ENCODE results near the gene NRDC. TPM values are rescaled to one million over a fixed set of nuclear protein-coding genes. Genes with fewer than 3 reads are reported as not detected.
"Not testable (repeated sequence)": the region's sequence is repeated elsewhere in the genome, so short reads cannot be mapped to it uniquely, and the experiment has no call there.

Gene NRDC
- total RNA-seq, 1 donor from 2014 or later, result 177 TPM

DNA sequence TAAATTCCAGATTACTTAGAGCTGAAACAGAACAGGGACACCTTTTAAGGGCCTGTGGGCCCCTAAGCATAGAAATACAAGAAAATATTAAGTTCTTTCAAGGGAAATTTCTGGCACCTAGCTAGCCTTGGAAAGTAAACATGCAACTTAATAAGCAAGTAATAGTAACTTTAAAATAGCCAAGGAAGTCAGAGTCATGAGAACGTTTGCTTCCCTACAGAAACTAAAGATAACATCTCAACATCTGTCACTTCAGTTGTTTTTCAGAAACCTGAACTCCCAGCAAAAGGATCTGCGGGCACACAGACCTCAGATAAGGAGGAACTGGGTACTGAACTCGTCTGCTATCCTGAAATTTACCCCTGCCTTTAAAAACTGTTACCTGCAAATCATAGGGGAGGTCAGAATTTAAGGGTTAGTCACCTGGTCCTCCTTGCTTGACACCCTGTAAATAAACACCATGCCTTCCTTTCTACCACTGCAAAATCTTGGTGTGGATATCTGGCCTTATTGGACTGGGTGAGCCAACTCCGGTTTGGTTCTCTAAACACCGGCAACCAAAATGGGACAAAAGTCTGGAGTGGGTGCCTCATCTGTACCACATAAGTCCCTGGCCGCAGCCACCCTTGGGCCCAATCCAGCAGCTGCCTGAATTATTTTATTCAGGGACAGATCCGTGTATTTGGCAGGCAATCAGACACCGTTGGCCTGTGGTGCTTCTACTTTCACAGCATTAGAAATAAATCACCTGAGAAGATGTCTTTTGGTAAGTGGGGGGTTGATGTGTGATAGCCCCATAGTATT lies 27.9 kb downstream of the NRDC start:
- Mint-ChIP-seq H3K27ac (no peak overlapping the region), H3K4me1 (ENCODE audit: low read depth) (peaks cover 18% of the 10 kb centered on the region), H3K36me3 (ENCODE audit: low read depth) (peaks cover 26% of the 10 kb centered on the region), H3K4me3 (no peak overlapping the region), H3K9me3 (no peaks in the 10 kb centered on the region), H3K27me3 (ENCODE audit: insufficient read depth) (no peaks in the 10 kb centered on the region)
- no peak for DNase-seq (ENCODE audit: low spot score)
- intact Hi-C loops (cut with micrococcal nuclease), result no loop called here

DNA sequence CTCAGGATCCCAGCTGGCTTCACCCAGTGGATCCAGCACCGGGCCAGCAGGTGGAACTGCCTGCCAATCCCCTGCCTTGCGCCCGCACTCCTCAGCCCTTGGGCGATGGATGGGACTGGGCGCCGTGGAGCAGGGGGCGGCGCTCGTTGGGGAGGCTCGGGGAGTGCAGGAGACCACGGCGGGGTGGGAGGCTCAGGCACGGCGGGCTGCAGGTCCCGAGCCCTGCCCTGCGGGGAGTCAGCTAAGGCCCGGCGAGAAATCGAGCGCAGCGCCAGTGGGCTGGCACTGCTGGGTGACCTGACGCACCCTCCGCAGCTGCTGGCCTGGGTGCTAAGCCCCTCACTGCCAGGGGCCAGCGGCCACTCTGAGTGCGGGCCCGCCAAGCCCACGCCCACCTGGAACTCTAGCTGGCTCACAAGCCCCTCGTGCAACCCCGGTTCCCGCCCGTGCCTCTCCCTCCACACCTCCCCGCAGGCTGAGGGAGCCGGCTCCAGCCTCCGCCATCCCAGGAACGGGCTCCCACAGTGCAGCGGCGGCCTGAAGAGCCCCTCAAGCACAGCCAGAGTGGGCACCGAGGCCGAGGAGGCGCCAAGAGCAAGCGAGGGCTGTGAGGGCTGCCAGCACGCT lies 31.1 kb downstream of the NRDC start:
- Mint-ChIP-seq H3K4me3 (no peak overlapping the region), H3K36me3 (ENCODE audit: low read depth) (peaks cover 15% of the 10 kb centered on the region), H3K9me3 (no peaks in the 10 kb centered on the region), H3K4me1 (ENCODE audit: low read depth) (peaks cover 34% of the 10 kb centered on the region), H3K27me3 (ENCODE audit: insufficient read depth) (no peaks in the 10 kb centered on the region), H3K27ac (no peak overlapping the region)
- intact Hi-C loops (cut with micrococcal nuclease), result no loop called here
- DNase-seq (ENCODE audit: low spot score), result no peak

DNA sequence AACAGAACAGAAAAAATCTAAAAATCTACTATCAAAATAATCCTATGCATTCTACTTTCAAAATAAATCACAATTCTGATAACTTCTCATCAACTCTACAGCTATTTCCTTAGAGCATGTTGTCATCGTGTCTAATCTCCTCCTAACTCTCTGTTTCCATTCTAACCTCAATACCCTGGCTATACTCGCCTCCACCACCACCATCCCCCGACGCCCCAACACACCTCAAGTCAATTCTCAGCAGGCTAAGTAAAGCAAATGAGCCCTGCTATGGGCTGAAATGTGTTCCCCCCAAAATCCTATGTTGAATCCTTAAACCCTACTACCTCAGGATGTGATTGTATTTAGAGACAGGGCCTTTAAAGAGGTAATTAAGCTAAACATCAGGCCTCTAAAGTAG lies 34.6 kb downstream of the NRDC start:
- Mint-ChIP-seq H3K27ac (peak overlapping the region; percentile 7), H3K4me3 (no peak overlapping the region), H3K9me3 (no peaks in the 10 kb centered on the region), H3K27me3 (ENCODE audit: insufficient read depth) (no peaks in the 10 kb centered on the region), H3K36me3 (ENCODE audit: low read depth) (peaks cover 25% of the 10 kb centered on the region), H3K4me1 (ENCODE audit: low read depth) (peaks cover 23% of the 10 kb centered on the region)
- intact Hi-C loops (cut with micrococcal nuclease), result no loop called here
- no peak for DNase-seq (ENCODE audit: low spot score)

DNA sequence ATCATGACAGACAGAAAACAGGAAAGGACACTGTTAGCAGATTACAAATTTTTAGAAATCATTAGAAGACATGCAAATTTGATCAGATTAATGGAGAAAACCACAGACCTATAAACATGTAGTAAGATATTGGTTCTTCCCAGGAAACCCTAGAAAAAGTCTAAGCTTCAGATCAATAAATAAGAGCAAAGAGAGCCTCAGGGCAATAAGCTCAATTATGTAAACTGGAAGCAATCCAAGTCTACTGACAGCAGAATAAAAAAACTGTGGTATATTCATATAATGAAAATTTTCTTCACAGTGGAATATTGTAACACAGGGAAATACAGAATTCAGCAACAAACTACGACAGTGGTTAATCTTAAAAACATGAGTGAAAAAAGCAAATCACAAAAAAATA lies 36.3 kb downstream of the NRDC start:
- Mint-ChIP-seq H3K36me3 (ENCODE audit: low read depth) (peaks cover 32% of the 10 kb centered on the region), H3K9me3 (no peaks in the 10 kb centered on the region), H3K4me3 (no peak overlapping the region), H3K27ac (no peak overlapping the region), H3K4me1 (ENCODE audit: low read depth) (peaks cover 23% of the 10 kb centered on the region), H3K27me3 (ENCODE audit: insufficient read depth) (no peaks in the 10 kb centered on the region)
- no peak for DNase-seq (ENCODE audit: low spot score)
- intact Hi-C loops (cut with micrococcal nuclease), result no loop called here

DNA sequence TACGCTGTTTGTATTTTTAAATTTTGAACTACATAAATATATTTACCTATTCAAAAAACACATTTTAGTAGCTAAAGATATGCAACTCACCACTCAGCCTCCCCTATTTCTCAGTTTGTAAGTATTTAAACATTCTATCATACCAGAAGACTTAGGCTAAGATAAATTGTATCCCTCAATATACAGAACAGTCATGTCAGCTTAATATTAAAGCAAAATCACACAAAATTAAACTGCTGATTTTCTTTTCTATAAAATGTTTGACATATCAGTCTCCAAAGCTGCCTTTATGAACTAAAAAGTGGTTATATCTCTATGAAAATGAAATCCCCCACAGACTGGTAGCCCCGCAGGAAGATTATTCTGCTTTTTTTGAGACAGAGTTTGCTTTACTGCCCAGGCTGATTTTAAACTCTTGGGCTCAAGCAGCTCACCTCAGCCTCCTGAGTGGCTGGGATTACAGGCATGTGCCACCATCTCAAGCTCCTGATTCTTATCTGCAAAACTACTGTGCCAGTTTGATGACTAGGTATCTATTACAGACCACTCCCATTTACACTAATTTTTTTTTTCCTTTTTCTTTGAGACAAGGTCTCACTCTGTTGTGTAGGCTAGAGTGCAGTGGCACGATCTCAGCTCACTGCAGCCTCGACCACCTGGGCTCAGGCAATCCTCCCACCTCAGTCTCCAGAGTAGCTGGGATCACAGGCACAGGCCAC lies 37.6 kb downstream of the NRDC start:
- intact Hi-C loops (cut with micrococcal nuclease), result no loop called here
- H3K4me1 Mint-ChIP-seq (ENCODE audit: low read depth), result peaks cover 23% of the 10 kb centered on the region
- peaks cover 28% of the 10 kb centered on the region for H3K36me3 Mint-ChIP-seq (ENCODE audit: low read depth)

DNA sequence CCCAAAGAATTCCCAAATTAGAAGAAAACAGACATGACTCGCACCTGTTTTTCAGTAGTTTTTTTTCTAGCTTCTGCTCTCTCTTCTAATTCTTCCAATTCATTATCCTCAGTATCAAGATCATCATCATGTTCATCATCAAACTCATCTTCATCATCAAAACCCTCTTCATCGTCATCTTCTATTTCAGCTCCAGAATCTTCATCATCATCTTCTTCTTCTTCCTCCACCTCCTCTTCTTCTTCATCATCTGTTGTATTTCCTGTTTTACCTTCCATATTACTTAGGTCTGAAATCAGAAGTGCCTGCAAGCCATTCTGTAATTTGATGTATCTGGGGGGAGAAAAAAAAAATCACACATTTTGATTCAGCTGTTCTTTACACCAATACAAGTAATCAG lies 38.3 kb downstream of the NRDC start:
- peak overlapping the region; percentile 68 for H3K27ac Mint-ChIP-seq
- peaks cover 26% of the 10 kb centered on the region for H3K36me3 Mint-ChIP-seq (ENCODE audit: low read depth)
- intact Hi-C loops (cut with micrococcal nuclease), result no loop called here

More for the DNA sequence above, 37.6 kb downstream of the NRDC start:
- H3K27me3 Mint-ChIP-seq (ENCODE audit: insufficient read depth), result no peaks in the 10 kb centered on the region
- H3K4me3 Mint-ChIP-seq, result no peak overlapping the region
- no peak overlapping the region for H3K27ac Mint-ChIP-seq
- no peaks in the 10 kb centered on the region for H3K9me3 Mint-ChIP-seq
- DNase-seq (ENCODE audit: low spot score), result no peak

DNA sequence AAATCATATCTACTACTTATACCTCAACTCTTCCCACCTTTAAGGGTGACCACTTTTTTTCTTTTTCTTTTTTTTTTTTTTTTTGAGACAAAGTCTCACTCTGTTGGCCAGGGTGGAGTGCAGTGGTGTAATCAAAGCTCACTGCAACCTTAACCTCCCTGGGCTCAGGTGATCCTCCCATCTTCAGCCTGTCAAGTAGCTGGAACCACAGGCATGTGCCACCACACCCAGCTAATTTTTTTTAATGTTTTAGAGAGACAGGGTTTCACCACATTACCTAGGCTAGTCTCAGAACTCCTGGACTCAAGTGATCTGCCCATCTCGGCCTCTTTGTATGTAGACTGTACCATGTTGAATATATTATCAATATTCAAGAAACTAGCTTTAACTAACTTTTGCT lies 39.4 kb downstream of the NRDC start:
- H3K27me3 Mint-ChIP-seq (ENCODE audit: insufficient read depth), result no peaks in the 10 kb centered on the region
- H3K4me3 Mint-ChIP-seq, result no peak overlapping the region
- no peak for DNase-seq (ENCODE audit: low spot score)
- intact Hi-C loops (cut with micrococcal nuclease), result no loop called here
- H3K36me3 Mint-ChIP-seq (ENCODE audit: low read depth), result peaks cover 26% of the 10 kb centered on the region
- no peaks in the 10 kb centered on the region for H3K9me3 Mint-ChIP-seq
- H3K4me1 Mint-ChIP-seq (ENCODE audit: low read depth), result peaks cover 10% of the 10 kb centered on the region
- no peak overlapping the region for H3K27ac Mint-ChIP-seq

More for the DNA sequence above, 38.3 kb downstream of the NRDC start:
- Mint-ChIP-seq H3K9me3 (no peaks in the 10 kb centered on the region), H3K27me3 (ENCODE audit: insufficient read depth) (no peaks in the 10 kb centered on the region), H3K4me1 (ENCODE audit: low read depth) (peaks cover 16% of the 10 kb centered on the region), H3K4me3 (no peak overlapping the region)
- DNase-seq (ENCODE audit: low spot score), result no peak

DNA sequence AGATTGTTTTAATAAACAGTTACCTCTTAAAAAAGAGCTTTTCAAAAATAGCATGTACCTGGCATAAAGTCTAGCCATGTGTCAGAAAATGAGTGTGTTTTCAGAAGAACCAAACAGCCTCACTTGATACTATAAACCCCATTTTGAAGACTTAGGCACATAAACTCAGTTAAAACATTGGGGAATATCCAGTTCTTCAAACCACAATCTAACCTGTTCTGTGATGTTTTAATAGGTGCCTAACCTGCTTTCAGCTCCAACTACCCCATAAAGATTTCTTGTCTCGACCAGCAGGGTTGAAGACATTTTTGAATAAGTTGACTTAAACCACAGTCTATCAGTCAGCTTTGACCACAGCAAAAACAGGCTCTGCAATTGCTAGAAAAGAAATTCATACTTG lies 41.3 kb downstream of the NRDC start:
- intact Hi-C loops (cut with micrococcal nuclease), result no loop called here
- Mint-ChIP-seq H3K27me3 (ENCODE audit: insufficient read depth) (no peaks in the 10 kb centered on the region), H3K27ac (no peak overlapping the region), H3K9me3 (no peaks in the 10 kb centered on the region), H3K36me3 (ENCODE audit: low read depth) (peaks cover 30% of the 10 kb centered on the region), H3K4me3 (no peak overlapping the region), H3K4me1 (ENCODE audit: low read depth) (no peaks in the 10 kb centered on the region)
- DNase-seq (ENCODE audit: low spot score), result no peak

DNA sequence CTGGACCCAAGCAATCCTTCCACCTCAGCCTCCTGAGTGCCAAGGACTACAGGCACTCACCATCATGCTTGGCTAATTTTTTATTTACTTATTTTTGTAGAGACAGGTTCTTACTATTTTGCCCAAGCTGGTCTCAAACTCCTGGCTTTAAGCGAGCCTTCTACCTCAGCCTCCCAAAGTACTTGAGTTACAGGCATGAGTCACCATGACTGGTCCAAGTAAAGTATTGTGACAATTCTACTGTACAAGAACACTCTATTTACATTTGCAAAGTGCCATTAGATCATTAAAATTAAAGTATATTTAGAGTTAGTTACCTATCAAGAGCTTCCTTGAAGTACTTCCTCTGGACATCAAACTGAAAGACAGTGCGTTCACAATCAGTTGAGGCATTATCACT lies 44.8 kb downstream of the NRDC start:
- no peak overlapping the region for H3K4me3 Mint-ChIP-seq
- intact Hi-C loops (cut with micrococcal nuclease), result no loop called here
- no peaks in the 10 kb centered on the region for H3K9me3 Mint-ChIP-seq
- no peaks in the 10 kb centered on the region for H3K4me1 Mint-ChIP-seq (ENCODE audit: low read depth)
- no peak overlapping the region for H3K27ac Mint-ChIP-seq
- H3K36me3 Mint-ChIP-seq (ENCODE audit: low read depth), result peaks cover 22% of the 10 kb centered on the region
- no peak for DNase-seq (ENCODE audit: low spot score)
- no peaks in the 10 kb centered on the region for H3K27me3 Mint-ChIP-seq (ENCODE audit: insufficient read depth)

DNA sequence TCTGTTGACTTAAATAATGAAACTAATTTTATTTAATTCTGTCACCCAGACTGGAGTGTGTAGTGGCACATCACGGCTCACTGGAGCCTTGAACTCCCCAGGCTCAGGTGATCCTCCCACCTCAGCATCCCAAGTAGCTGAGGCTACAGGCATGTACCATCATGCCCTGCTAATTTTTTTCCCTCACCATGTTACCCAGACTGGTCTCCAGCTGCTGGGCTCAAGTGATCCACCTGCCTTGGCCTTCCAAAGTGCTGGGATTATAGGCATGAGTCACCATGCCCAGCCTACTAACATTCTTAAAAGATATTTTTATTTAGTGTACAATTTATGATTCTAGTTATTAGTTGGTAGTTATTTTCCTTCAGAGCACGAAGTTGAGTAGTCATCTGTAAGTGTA lies 49.5 kb downstream of the NRDC start:
- Mint-ChIP-seq H3K4me1 (ENCODE audit: low read depth) (no peaks in the 10 kb centered on the region), H3K36me3 (ENCODE audit: low read depth) (peaks cover 12% of the 10 kb centered on the region), H3K9me3 (no peaks in the 10 kb centered on the region), H3K4me3 (no peak overlapping the region), H3K27ac (no peak overlapping the region), H3K27me3 (ENCODE audit: insufficient read depth) (no peaks in the 10 kb centered on the region)
- intact Hi-C loops (cut with micrococcal nuclease), result no loop called here
- DNase-seq (ENCODE audit: low spot score), result no peak

DNA sequence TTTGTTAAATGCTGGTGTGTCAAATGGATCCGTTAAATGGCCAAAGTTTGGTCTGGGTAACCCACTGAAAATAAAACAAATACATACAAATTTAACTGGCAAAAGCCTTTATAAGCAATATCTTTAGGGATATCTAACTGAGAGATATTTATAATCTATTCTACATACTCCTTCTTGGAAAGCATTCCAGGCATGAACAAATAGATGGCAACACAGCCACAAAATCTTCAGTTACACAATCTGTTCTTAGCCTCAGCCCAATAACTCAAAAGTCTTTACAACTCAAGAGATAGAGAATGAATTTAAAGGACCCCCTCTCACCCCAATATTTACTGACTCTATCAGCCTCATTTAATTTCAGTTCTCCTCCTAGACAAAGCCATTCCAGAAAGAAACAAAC lies 58.7 kb downstream of the NRDC start:
- Mint-ChIP-seq H3K9me3 (no peaks in the 10 kb centered on the region), H3K36me3 (ENCODE audit: low read depth) (peaks cover 40% of the 10 kb centered on the region), H3K27me3 (ENCODE audit: insufficient read depth) (no peaks in the 10 kb centered on the region), H3K4me1 (ENCODE audit: low read depth) (no peaks in the 10 kb centered on the region), H3K27ac (no peak overlapping the region), H3K4me3 (no peak overlapping the region)
- DNase-seq (ENCODE audit: low spot score), result no peak
- intact Hi-C loops (cut with micrococcal nuclease), result no loop called here

DNA sequence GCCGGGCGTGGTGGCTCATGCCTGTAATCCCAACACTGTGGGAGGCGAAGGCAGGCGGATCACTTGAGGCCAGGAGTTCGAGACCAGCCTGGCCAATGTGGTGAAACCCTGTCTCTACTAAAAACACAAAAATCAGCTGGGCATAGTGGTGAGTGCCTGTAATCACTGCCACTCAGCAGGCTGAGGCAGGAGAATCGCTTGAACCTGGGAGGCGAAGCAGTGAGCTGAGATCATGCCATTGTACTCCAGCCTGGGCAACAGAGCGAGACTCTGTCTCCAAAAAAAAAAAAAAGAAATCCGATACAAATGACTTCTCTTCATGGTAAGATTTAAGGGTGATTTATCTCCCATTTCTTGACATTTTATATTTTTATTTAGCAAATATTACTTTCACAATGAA lies 59.5 kb downstream of the NRDC start:
- H3K27me3 Mint-ChIP-seq (ENCODE audit: insufficient read depth); H3K9me3 Mint-ChIP-seq; DNase-seq (ENCODE audit: low spot score); H3K27ac Mint-ChIP-seq; H3K4me1 Mint-ChIP-seq (ENCODE audit: low read depth); intact Hi-C loops (cut with micrococcal nuclease); H3K4me3 Mint-ChIP-seq: not testable (repeated sequence)
- peaks cover 47% of the 10 kb centered on the region for H3K36me3 Mint-ChIP-seq (ENCODE audit: low read depth)

DNA sequence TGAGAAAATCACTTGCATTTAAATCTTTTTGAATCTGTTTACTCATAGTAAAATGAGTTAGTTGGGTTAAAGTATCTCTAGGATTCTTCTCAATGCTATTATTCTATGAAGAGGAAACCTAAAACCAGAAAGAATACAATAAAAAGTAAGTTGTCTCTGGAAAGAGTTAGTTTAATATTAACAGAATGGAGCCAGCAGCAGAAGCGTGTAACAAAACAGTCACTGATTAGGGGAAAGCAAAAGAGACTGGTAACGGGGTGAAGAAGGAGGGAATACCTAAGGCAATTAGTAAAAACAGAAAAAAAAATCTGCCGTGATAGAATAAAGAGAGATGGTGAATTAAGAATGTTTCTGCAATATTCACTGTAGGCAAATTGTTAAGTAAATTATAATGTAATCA lies 60.0 kb downstream of the NRDC start:
- H3K27ac Mint-ChIP-seq, result no peak overlapping the region
- no peaks in the 10 kb centered on the region for H3K4me1 Mint-ChIP-seq (ENCODE audit: low read depth)
- intact Hi-C loops (cut with micrococcal nuclease), result no loop called here
- H3K27me3 Mint-ChIP-seq (ENCODE audit: insufficient read depth), result no peaks in the 10 kb centered on the region
- no peaks in the 10 kb centered on the region for H3K9me3 Mint-ChIP-seq
- no peak overlapping the region for H3K4me3 Mint-ChIP-seq
- DNase-seq (ENCODE audit: low spot score), result no peak
- peaks cover 52% of the 10 kb centered on the region for H3K36me3 Mint-ChIP-seq (ENCODE audit: low read depth)

Data from activated T-helper 1 cell treated with anti-CD3 and anti-CD28 coated beads, Interleukin-12 subunit alpha, Interleukin-12 subunit beta, Interleukin-2, Interleukin-4 antibody, amounts not matched to agents 30 ng/mL and 10 ng/mL and 1 ng/mL, durations not matched to agents 14 hours and 24 hours and 36 hours (primary cell).